HG03045 (cell line): ENCODE measurements around the gene SUN3.
A peak's percentile ranks its signal among the peaks of the same experiment; 100 is the strongest.

Experiments used
- ATAC-seq: cut with Tn5 transposase; IDR thresholded peaks from one replicate; pipeline ENCODE4 v1.9.1; 2021; ENCODE audit warnings: mild to moderate bottlenecking, moderate library complexity; ENCODE audit not compliant: unreplicated experiment

Gene SUN3

GRCh38 chr7:47979832-47980181, 49.1 kb downstream of the SUN3 start:
- ATAC-seq: no peak

- ATAC-seq: peak; percentile 100
Observed at GRCh38 chr7:47979145-47979831, 49.6 kb downstream of the SUN3 start, which contains the start of gene HUS1. Gene HUS1, minus strand, starts transcription at chr7:47979615. Its CDS starts 96 bp downstream, at chr7:47979519.

GRCh38 chr7:47978790-47979144, 50.1 kb downstream of the SUN3 start:
- no peak for ATAC-seq

- ATAC-seq: no peak
Observed at GRCh38 chr7:47973739-47974138, 55.2 kb downstream of the SUN3 start.

- no peak for ATAC-seq
Observed at GRCh38 chr7:47970761-47971160, 58.1 kb downstream of the SUN3 start.

- ATAC-seq: peak; percentile 66
Observed at GRCh38 chr7:47968847-47969774, 59.8 kb downstream of the SUN3 start.

- no peak for ATAC-seq
Observed at GRCh38 chr7:47967708-47968107, 61.2 kb downstream of the SUN3 start.

GRCh38 chr7:47967123-47967522, 61.8 kb downstream of the SUN3 start:
- no peak for ATAC-seq

GRCh38 chr7:47965456-47965855, 63.5 kb downstream of the SUN3 start:
- no peak for ATAC-seq

GRCh38 chr7:47962262-47962661, 66.6 kb downstream of the SUN3 start:
- no peak for ATAC-seq

- no peak for ATAC-seq
Observed at GRCh38 chr7:47957156-47957555, 71.8 kb downstream of the SUN3 start.

- no peak for ATAC-seq
Observed at GRCh38 chr7:47956220-47956619, 72.7 kb downstream of the SUN3 start.

- peak; percentile 64 for ATAC-seq
Observed at GRCh38 chr7:47954231-47954911, 74.5 kb downstream of the SUN3 start.

GRCh38 chr7:47953822-47954221, 75.1 kb downstream of the SUN3 start:
- peak; percentile 75 for ATAC-seq

GRCh38 chr7:47952224-47952623, 76.7 kb downstream of the SUN3 start:
- no peak for ATAC-seq

GRCh38 chr7:47951374-47951773, 77.5 kb downstream of the SUN3 start:
- ATAC-seq: no peak

GRCh38 chr7:47950714-47951113, 78.2 kb downstream of the SUN3 start:
- ATAC-seq: no peak

GRCh38 chr7:47949703-47950102, 79.2 kb downstream of the SUN3 start:
- no peak for ATAC-seq

GRCh38 chr7:47948141-47948790, 80.6 kb downstream of the SUN3 start, which contains the start of gene PKD1L1:
Gene PKD1L1, minus strand, starts transcription at chr7:47948466. Its CDS starts 26 bp downstream, at chr7:47948440.
- no peak for ATAC-seq

- ATAC-seq: no peak
Observed at GRCh38 chr7:47947355-47947749, 81.6 kb downstream of the SUN3 start.
